GM23338 (cell line): ENCODE data around the gene TMEM141.

Experiments
- CREB1 ChIP-seq: fragments of 250-450 bp; sonication (Bioruptor Pico); IDR thresholded peaks from 2 replicates; pipeline ENCODE4 v1.5.0; 2020; ENCODE audit warnings: low read depth, mild to moderate bottlenecking, moderate library complexity
- ETS1 ChIP-seq: IDR thresholded peaks from 2 replicates; pipeline ENCODE4 v1.6.1; 2016; ENCODE audit warnings: antibody characterized with exemption
- EZH2 ChIP-seq: fragments of 200-600 bp; sonication (generic); IDR thresholded peaks from one replicate; pipeline ENCODE4 v1.8.0; 2017; ENCODE audit warnings: antibody characterized with exemption, mild to moderate bottlenecking, low read depth; ENCODE audit not compliant: unreplicated experiment
- EZH2phosphoT487 ChIP-seq: fragments of 200-600 bp; sonication (generic); IDR thresholded peaks from one replicate; pipeline ENCODE4 v1.8.1; 2018; ENCODE audit warnings: antibody characterized with exemption; ENCODE audit not compliant: unreplicated experiment
- JUNB ChIP-seq: IDR thresholded peaks from one replicate; pipeline ENCODE4 v1.6.1; 2016; ENCODE audit warnings: antibody characterized with exemption; ENCODE audit not compliant: unreplicated experiment
- NANOG ChIP-seq: IDR thresholded peaks from 2 replicates; pipeline ENCODE4 v1.6.1; 2016; ENCODE audit warnings: antibody characterized with exemption, borderline replicate concordance
- POLR2AphosphoS5 ChIP-seq: IDR thresholded peaks from 2 replicates; pipeline ENCODE4 v1.6.1; 2016; ENCODE audit warnings: antibody characterized with exemption, low read depth
- STAT1 ChIP-seq: IDR thresholded peaks from one replicate; pipeline ENCODE4 v1.6.1; 2016; ENCODE audit warnings: antibody characterized with exemption; ENCODE audit not compliant: unreplicated experiment
- ZNF114 ChIP-seq: fragments of 250-450 bp; sonication (Bioruptor Pico); IDR thresholded peaks from 2 replicates; pipeline ENCODE4 v1.5.0; 2020; ENCODE audit warnings: mild to moderate bottlenecking, moderate library complexity
- ZNF331 ChIP-seq: fragments of 250-450 bp; sonication (Bioruptor Pico); IDR thresholded peaks from 2 replicates; pipeline ENCODE4 v1.5.0; 2020; ENCODE audit warnings: low read depth, mild to moderate bottlenecking, moderate library complexity
- TF ChIP-seq, protein P1 (sequence below), 2 experiments: fragments of 200-600 bp in 1 of 2; sonication (generic) in 1 of 2; conservative IDR thresholded peaks; 2 replicates each; pipeline versions ENCODE4 v1.5.1 to v1.6.1; 2016 to 2017; ENCODE audit warnings: antibody characterized with exemption in 2 of 2, low read depth in 2 of 2, mild to moderate bottlenecking in 2 of 2, moderate library complexity in 1 of 2
- TF ChIP-seq, protein P2 (sequence below): IDR thresholded peaks from one replicate; pipeline ENCODE4 v1.6.1; 2018; ENCODE audit warnings: antibody characterized with exemption; ENCODE audit not compliant: unreplicated experiment

- TF ChIP-seq, protein P1, sequence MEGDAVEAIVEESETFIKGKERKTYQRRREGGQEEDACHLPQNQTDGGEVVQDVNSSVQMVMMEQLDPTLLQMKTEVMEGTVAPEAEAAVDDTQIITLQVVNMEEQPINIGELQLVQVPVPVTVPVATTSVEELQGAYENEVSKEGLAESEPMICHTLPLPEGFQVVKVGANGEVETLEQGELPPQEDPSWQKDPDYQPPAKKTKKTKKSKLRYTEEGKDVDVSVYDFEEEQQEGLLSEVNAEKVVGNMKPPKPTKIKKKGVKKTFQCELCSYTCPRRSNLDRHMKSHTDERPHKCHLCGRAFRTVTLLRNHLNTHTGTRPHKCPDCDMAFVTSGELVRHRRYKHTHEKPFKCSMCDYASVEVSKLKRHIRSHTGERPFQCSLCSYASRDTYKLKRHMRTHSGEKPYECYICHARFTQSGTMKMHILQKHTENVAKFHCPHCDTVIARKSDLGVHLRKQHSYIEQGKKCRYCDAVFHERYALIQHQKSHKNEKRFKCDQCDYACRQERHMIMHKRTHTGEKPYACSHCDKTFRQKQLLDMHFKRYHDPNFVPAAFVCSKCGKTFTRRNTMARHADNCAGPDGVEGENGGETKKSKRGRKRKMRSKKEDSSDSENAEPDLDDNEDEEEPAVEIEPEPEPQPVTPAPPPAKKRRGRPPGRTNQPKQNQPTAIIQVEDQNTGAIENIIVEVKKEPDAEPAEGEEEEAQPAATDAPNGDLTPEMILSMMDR (conservative IDR thresholded peaks at IDR 0.05; ENCODE audit: low read depth in 2 of 2), result no peak
- TF ChIP-seq EZH2phosphoT487 (no peak), POLR2AphosphoS5 (no peak), ETS1 (no peak), CREB1 (no peak), EZH2 (no peak), ZNF331 (CRISPR knock-in tag) (no peak), JUNB (no peak), NANOG (no peak), STAT1 (no peak), ZNF114 (CRISPR knock-in tag) (no peak)
- TF ChIP-seq, protein P2, sequence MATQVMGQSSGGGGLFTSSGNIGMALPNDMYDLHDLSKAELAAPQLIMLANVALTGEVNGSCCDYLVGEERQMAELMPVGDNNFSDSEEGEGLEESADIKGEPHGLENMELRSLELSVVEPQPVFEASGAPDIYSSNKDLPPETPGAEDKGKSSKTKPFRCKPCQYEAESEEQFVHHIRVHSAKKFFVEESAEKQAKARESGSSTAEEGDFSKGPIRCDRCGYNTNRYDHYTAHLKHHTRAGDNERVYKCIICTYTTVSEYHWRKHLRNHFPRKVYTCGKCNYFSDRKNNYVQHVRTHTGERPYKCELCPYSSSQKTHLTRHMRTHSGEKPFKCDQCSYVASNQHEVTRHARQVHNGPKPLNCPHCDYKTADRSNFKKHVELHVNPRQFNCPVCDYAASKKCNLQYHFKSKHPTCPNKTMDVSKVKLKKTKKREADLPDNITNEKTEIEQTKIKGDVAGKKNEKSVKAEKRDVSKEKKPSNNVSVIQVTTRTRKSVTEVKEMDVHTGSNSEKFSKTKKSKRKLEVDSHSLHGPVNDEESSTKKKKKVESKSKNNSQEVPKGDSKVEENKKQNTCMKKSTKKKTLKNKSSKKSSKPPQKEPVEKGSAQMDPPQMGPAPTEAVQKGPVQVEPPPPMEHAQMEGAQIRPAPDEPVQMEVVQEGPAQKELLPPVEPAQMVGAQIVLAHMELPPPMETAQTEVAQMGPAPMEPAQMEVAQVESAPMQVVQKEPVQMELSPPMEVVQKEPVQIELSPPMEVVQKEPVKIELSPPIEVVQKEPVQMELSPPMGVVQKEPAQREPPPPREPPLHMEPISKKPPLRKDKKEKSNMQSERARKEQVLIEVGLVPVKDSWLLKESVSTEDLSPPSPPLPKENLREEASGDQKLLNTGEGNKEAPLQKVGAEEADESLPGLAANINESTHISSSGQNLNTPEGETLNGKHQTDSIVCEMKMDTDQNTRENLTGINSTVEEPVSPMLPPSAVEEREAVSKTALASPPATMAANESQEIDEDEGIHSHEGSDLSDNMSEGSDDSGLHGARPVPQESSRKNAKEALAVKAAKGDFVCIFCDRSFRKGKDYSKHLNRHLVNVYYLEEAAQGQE, result no peak
Measured at GRCh38 chr9:136804509-136805206, 13.5 kb downstream of the TMEM141 start.
